A549 (cell line): Measurements from ENCODE around the gene INPP5J. TPM values are rescaled to one million over a fixed set of nuclear protein-coding genes. Genes with fewer than 3 reads are reported as not detected.

ENCODE experiments used
- ATAC-seq, 2 experiments: fragments of 200-7000 bp in 1 of 2; fragments of >200 bp in 1 of 2; cut with Nextera tagmentation in 1 of 2; cut with Tn5 transposase in 1 of 2; 3 replicates each; pipeline versions ENCODE4 v1.8.0 to v1.9.1; 2018 to 2020; ENCODE audit warnings: mild to moderate bottlenecking in 1 of 2, moderate library complexity in 1 of 2
- CTCF ChIA-PET: fragments of 300-600 bp; sonication (Branson Sonifier 250); formaldehyde crosslinking; extraction: SDS; loops from one replicate; lab custom pipeline; 2021; ENCODE audit warnings: antibody characterized with exemption, inconsistent platforms; lab: Yijun Ruan, JAX
- POLR2A ChIA-PET: fragments of 350-600 bp; formaldehyde crosslinking; extraction: SDS; loops from one replicate; lab custom pipeline; 2021; ENCODE audit warnings: antibody characterized with exemption, inconsistent platforms; lab: Yijun Ruan, JAX
- DNase-seq, 2 experiments: peaks; one replicate each; pipeline versions ENCODE4 v3.0.0 to v3.0.0-alpha.2; 2011 to 2016; ENCODE audit warnings: low read depth in 1 of 2, low spot score in 1 of 2
- FAIRE-seq: peaks from 2 replicates; lab custom pipeline; 2011; peaks lifted over from hg19 to GRCh38; lab: Jason Lieb, UNC
- H3K27ac ChIP-seq, 2 experiments: fragments of >200 bp; sonication (Bioruptor Twin); formaldehyde crosslinking; 3 replicates each; pipeline ENCODE4 v1.5.1; 2016 to 2017
- H3K4me1 ChIP-seq: fragments of >200 bp; sonication (Bioruptor Twin); formaldehyde crosslinking; 3 replicates; pipeline ENCODE4 v1.6.1; 2016
- H3K4me2 ChIP-seq: fragments of >200 bp; sonication (Bioruptor Twin); formaldehyde crosslinking; 3 replicates; pipeline ENCODE4 v1.6.1; 2016
- H3K4me3 ChIP-seq: fragments of >200 bp; sonication (Bioruptor Twin); formaldehyde crosslinking; 3 replicates; pipeline ENCODE4 v1.5.1; 2016
- H3K9me3 ChIP-seq: fragments of >200 bp; sonication (Bioruptor Twin); formaldehyde crosslinking; 3 replicates; pipeline ENCODE4 v1.6.1; 2016
- CBX2 ChIP-seq: fragments of 200-600 bp; sonication (generic); IDR thresholded peaks from 2 replicates; pipeline ENCODE4 v1.6.1; 2016; ENCODE audit warnings: low read depth, mild to moderate bottlenecking, borderline replicate concordance
- CEBPB ChIP-seq, 2 experiments: fragments of >200 bp in 1 of 2; sonication (Bioruptor Twin) in 1 of 2; formaldehyde crosslinking in 1 of 2; IDR thresholded peaks; 2 replicates each; pipeline ENCODE4 v1.6.1; 2012 to 2016
- CHD2 ChIP-seq: fragments of 150-350 bp; IDR thresholded peaks from 2 replicates; pipeline ENCODE4 v1.6.1; 2014; ENCODE audit warnings: low read length; ENCODE audit not compliant: partially characterized antibody
- CTCF ChIP-seq: fragments of >200 bp; sonication (Bioruptor Twin); formaldehyde crosslinking; IDR thresholded peaks from 3 replicates; pipeline ENCODE4 v1.5.1; 2016
- EHMT2 ChIP-seq: fragments of 200-600 bp; sonication (generic); IDR thresholded peaks from 2 replicates; pipeline ENCODE4 v1.6.1; 2016; ENCODE audit warnings: antibody characterized with exemption, low read depth, mild to moderate bottlenecking, moderate library complexity
- ESRRA ChIP-seq: fragments of 150-350 bp; IDR thresholded peaks from 2 replicates; pipeline ENCODE4 v1.6.1; 2014; ENCODE audit warnings: mild to moderate bottlenecking, low read length, borderline replicate concordance
- FOSB ChIP-seq: fragments of 250-450 bp; sonication (Bioruptor Pico); IDR thresholded peaks from 2 replicates; pipeline ENCODE4 v1.5.0; 2020; ENCODE audit warnings: mild to moderate bottlenecking, moderate library complexity
- HMGXB4 ChIP-seq: fragments of 250-450 bp; sonication (Bioruptor Pico); IDR thresholded peaks from 2 replicates; pipeline ENCODE4 v1.5.0; 2021; ENCODE audit warnings: mild to moderate bottlenecking, moderate library complexity, borderline replicate concordance
- HOXB13 ChIP-seq: fragments of 250-450 bp; sonication (Bioruptor Pico); IDR thresholded peaks from 2 replicates; pipeline ENCODE4 v1.5.0; 2020; ENCODE audit warnings: low read depth, mild to moderate bottlenecking, moderate library complexity
- KDM1A ChIP-seq: fragments of 200-600 bp; sonication (generic); IDR thresholded peaks from 2 replicates; pipeline ENCODE4 v1.6.1; 2016; ENCODE audit warnings: low read depth, mild to moderate bottlenecking
- KDM5A ChIP-seq: fragments of 200-600 bp; sonication (generic); IDR thresholded peaks from 2 replicates; pipeline ENCODE4 v1.6.1; 2016; ENCODE audit warnings: antibody characterized with exemption, mild to moderate bottlenecking
- MYC ChIP-seq: IDR thresholded peaks from 2 replicates; pipeline ENCODE4 v1.6.1; 2012; ENCODE audit warnings: mild to moderate bottlenecking, inconsistent platforms, low read length, improper control_type of control experiment, borderline replicate concordance
- PHF8 ChIP-seq: fragments of 200-600 bp; sonication (generic); IDR thresholded peaks from 2 replicates; pipeline ENCODE4 v1.6.1; 2016; ENCODE audit warnings: low read depth, mild to moderate bottlenecking, antibody characterized with exemption, moderate library complexity, borderline replicate concordance
- POLR2A ChIP-seq: IDR thresholded peaks from 2 replicates; pipeline ENCODE4 v1.6.1; 2012; ENCODE audit warnings: mild to moderate bottlenecking, low read length
- RCOR1 ChIP-seq: fragments of 150-350 bp; IDR thresholded peaks from 2 replicates; pipeline ENCODE4 v1.6.1; 2014; ENCODE audit warnings: antibody characterized with exemption, low read length, low read depth
- REST ChIP-seq: fragments of 200-600 bp; sonication (generic); IDR thresholded peaks from 2 replicates; pipeline ENCODE4 v1.6.1; 2016; ENCODE audit warnings: antibody characterized with exemption, mild to moderate bottlenecking, moderate library complexity
- RFX5 ChIP-seq: fragments of 450-650 bp; IDR thresholded peaks from 2 replicates; pipeline ENCODE4 v1.7.1; 2014; ENCODE audit warnings: antibody characterized with exemption, mild to moderate bottlenecking, moderate library complexity
- TP53 ChIP-seq: fragments of 250-450 bp; sonication (Bioruptor Pico); IDR thresholded peaks from 2 replicates; pipeline ENCODE4 v1.5.0; 2021; ENCODE audit warnings: mild to moderate bottlenecking, moderate library complexity
- ZC3H11A ChIP-seq: fragments of 450-650 bp; IDR thresholded peaks from 2 replicates; pipeline ENCODE4 v1.6.1; 2014; ENCODE audit warnings: antibody characterized with exemption, mild to moderate bottlenecking
- WGBS: methylation state at CpG from one replicate; pipeline ENCODE4 v1.1.6; 2017; ENCODE audit errors: missing lambda C conversion rate; 5-methylcytosine and 5-hydroxymethylcytosine counted together
- polyA plus RNA-seq, 4 experiments: library from polyadenylated mRNA; depleted of rRNA in 3 of 4; stranded (reverse); fragments of >200 nt; fragmentation: RNase III in 1 of 4; extraction: RNeasy Plus Mini Kit Qiagen cat#74134 plus additional on column Dnase treatment in 1 of 4; gene quantifications; 2 replicates in 3 of 4; 3 replicates in 1 of 4; pipeline ENCODE4 v1.2.3, GENCODE V29; 2011 to 2017

Gene INPP5J
- polyA plus RNA-seq, 2 of the 4 experiments (the other 2 are of a cell fraction): 0.70 to 1.5 TPM

GRCh38 chr22:31143038-31143437 is 20.3 kb downstream of the INPP5J start (continued):
- TF ChIP-seq HMGXB4: no peak
- no peak for TF ChIP-seq PHF8
- TF ChIP-seq MYC: no peak

DNA sequence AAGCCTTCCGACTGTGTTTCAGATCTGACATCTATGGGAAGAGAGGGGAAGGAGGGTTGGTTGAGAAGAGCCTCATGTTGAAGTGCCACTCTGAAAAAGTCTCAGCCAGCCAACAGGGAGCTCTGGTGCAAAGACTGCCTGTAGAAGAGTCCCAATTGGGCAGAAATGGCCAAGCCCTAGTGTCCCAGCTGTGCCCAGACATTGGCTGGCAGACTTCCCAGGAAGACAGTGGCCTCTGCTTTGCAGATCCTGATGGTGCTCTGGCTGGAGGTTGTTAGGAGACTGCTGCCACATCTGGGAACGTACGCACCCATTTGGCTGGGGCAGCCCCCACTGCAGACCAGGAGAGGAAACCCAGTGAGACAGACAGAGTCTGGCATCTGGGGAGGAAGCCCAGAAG is 20.8 kb downstream of the INPP5J start:
- H3K27ac ChIP-seq: no peak overlapping the region
- TF ChIP-seq RFX5 (no peak), RCOR1 (no peak)
- POLR2A ChIA-PET: no interaction called here
- 100% methylated on average over 3 of the region's 3 CpGs for WGBS
- H3K4me3 ChIP-seq: no peak overlapping the region
- no peak overlapping the region for H3K4me2 ChIP-seq
- FAIRE-seq: no peak
- no peak for DNase-seq
- no peak for ATAC-seq
- CTCF ChIA-PET: interaction anchor here (1.2 to 3.0 kb wide), 3 partner anchors 36 to 83 kb away, joined by 4 to 17 read pairs (median 6); partner anchors contain the start of gene SELENOM
- H3K9me3 ChIP-seq: no peaks in the 10 kb centered on the region
- H3K4me1 ChIP-seq: no peaks in the 10 kb centered on the region

DNA sequence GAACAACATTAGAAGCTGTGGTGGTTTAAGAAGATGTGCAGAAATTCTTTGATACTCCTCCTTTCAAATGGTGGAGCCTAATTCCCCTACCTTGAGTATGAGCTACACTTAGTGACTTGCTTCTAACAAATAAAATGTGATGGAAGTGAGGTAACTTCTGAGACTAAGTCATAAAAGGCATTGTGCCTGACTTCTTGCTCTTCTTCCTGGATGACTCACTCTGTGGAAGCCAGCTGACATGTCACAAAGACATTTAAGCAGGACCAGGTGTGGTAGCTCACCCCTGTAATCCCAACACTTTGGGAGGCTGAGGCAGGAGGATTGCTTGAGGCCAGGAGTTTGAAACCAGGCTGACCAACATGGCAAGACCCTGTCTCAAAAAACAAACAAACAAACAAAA is 21.5 kb downstream of the INPP5J start:
- ATAC-seq (no peak), FAIRE-seq (no peak), DNase-seq (no peak)
- Histone ChIP-seq H3K9me3 (no peaks in the 10 kb centered on the region), H3K4me3 (no peak overlapping the region), H3K4me1 (no peaks in the 10 kb centered on the region), H3K4me2 (no peak overlapping the region), H3K27ac (no peak overlapping the region)
- POLR2A ChIA-PET: no interaction called here
- TF ChIP-seq CHD2: no peak
- no peak for TF ChIP-seq ESRRA
- TF ChIP-seq FOSB (CRISPR knock-in tag): no peak
- no peak for TF ChIP-seq ZC3H11A
- no peak for TF ChIP-seq POLR2A
- no peak for TF ChIP-seq CTCF
- no peak for TF ChIP-seq CBX2
- no peak for TF ChIP-seq EHMT2
- TF ChIP-seq RFX5: no peak
- no peak for TF ChIP-seq HMGXB4
- TF ChIP-seq REST: no peak
- no peak for TF ChIP-seq KDM1A
- no peak for TF ChIP-seq HOXB13 (CRISPR knock-in tag)
- TF ChIP-seq TP53 (CRISPR knock-in tag): no peak
- no peak for TF ChIP-seq CEBPB (IDR thresholded peaks at IDR 0.05)
- no peak for TF ChIP-seq KDM5A
- CTCF ChIA-PET: interaction anchor here (0.6 to 3.0 kb wide), 6 partner anchors 9 to 366 kb away, joined by 3 to 17 read pairs (median 4); partner anchors contain the start of gene SELENOM
